ENCODE measurements around the gene TRMT2A. TPM values are rescaled to one million over a fixed set of nuclear protein-coding genes. Genes with fewer than 3 reads are reported as not detected.
"Not testable (repeated sequence)": the region's sequence is repeated elsewhere in the genome, so short reads cannot be mapped to it uniquely, and the experiment has no call there.

TRMT2A gene, protein sequence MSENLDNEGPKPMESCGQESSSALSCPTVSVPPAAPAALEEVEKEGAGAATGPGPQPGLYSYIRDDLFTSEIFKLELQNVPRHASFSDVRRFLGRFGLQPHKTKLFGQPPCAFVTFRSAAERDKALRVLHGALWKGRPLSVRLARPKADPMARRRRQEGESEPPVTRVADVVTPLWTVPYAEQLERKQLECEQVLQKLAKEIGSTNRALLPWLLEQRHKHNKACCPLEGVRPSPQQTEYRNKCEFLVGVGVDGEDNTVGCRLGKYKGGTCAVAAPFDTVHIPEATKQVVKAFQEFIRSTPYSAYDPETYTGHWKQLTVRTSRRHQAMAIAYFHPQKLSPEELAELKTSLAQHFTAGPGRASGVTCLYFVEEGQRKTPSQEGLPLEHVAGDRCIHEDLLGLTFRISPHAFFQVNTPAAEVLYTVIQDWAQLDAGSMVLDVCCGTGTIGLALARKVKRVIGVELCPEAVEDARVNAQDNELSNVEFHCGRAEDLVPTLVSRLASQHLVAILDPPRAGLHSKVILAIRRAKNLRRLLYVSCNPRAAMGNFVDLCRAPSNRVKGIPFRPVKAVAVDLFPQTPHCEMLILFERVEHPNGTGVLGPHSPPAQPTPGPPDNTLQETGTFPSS
- 35.4 and 45.3 TPM in 2 replicates for total RNA-seq

DNA sequence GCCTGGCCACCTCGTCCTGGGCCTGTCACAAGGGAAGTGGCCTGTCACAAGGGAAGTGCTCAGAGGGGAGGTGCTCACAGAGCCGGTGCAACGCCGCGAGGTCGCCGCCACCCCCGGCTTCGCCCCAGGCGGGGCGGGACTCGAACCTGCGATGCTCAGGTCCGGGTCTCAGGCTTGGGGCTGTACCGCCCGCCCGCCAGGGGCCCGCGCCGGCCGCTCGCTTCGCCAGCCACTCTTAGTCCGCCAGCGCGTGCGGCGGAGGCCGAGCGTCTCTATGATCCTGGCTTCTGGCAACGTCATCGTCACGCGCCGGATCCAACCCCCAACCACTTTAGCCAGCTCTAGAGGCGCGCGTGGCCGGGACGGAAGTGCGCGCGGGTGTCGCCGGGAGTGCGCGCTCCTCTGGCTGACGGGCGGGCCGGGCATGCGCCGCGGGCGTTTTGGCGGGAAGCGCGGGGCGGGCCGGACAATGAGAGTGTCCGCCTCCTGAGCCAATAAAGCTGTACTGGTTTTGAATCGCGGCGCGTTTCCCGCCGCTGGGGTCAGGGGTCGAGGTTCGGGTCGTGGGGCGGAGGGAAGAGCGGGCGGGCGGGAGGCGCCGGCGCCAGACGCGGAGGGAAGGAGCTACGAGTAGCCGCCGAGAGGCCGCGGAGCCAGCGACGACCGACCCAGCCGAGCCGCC lies at the start of gene TRMT2A:
Gene TRMT2A (minus strand): TSS at position 276 of the 682 bp plus-strand sequence. CDS start 320 bp downstream, outside the sequence.
- peak; percentile 99 for DNase-seq (ENCODE audit: low read depth)
- TF ChIP-seq, protein P1, sequence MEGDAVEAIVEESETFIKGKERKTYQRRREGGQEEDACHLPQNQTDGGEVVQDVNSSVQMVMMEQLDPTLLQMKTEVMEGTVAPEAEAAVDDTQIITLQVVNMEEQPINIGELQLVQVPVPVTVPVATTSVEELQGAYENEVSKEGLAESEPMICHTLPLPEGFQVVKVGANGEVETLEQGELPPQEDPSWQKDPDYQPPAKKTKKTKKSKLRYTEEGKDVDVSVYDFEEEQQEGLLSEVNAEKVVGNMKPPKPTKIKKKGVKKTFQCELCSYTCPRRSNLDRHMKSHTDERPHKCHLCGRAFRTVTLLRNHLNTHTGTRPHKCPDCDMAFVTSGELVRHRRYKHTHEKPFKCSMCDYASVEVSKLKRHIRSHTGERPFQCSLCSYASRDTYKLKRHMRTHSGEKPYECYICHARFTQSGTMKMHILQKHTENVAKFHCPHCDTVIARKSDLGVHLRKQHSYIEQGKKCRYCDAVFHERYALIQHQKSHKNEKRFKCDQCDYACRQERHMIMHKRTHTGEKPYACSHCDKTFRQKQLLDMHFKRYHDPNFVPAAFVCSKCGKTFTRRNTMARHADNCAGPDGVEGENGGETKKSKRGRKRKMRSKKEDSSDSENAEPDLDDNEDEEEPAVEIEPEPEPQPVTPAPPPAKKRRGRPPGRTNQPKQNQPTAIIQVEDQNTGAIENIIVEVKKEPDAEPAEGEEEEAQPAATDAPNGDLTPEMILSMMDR (IDR thresholded peaks at IDR 0.05; ENCODE audit: insufficient read depth, low read depth, low read length) = peak; percentile 6
- peak within 1 kb of the TSS; percentile 98 for H3K4me3 ChIP-seq (ENCODE audit: low read depth, low read length)

DNA sequence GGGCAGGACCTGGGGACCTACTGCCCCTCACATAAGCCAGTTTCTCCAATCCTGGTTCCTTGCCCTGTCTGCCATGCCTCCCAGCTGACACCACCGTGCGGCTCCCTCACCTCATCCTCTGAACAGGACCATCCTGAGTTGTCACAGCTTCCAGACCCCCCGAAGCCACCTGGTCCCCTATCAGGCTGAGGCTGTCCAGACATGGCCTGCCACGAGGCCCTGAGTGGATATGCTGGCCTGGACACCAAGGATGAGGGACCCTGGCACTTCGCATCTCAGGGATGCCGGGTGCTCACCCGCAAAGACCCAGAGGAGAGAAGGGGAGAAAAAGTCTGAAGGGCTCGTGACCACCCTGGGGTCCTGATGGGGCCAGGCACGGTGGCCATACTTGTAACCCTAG lies 49.7 kb upstream of the TRMT2A start:
- no peak for DNase-seq (ENCODE audit: low read depth)
- TF ChIP-seq, protein P1 (IDR thresholded peaks at IDR 0.05; ENCODE audit: insufficient read depth, low read depth, low read length) = no peak
- no peak overlapping the region for H3K4me3 ChIP-seq (ENCODE audit: low read depth, low read length)

DNA sequence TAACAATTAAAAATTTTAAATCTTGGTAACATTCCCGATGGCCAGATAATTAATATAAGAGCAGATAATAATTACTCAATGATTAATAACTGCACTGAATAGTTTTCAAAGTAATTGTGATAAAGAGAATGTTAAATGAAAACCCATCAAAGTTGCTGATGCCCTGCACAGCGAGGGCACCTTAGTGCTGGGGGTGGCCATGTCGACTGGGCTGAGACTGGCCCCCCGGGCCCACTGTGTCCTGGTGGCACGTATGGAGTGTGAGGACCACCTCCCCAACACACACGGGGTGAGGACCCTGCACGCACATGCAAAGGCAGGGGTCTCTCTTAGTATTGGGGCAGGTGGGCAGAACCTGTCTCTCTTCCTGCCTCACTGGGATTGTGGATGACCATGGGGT lies 48.9 kb upstream of the TRMT2A start:
- no peak overlapping the region for H3K4me3 ChIP-seq (ENCODE audit: low read depth, low read length)
- TF ChIP-seq, protein P1 (IDR thresholded peaks at IDR 0.05; ENCODE audit: insufficient read depth, low read depth, low read length) = no peak
- DNase-seq (ENCODE audit: low read depth) = no peak

DNA sequence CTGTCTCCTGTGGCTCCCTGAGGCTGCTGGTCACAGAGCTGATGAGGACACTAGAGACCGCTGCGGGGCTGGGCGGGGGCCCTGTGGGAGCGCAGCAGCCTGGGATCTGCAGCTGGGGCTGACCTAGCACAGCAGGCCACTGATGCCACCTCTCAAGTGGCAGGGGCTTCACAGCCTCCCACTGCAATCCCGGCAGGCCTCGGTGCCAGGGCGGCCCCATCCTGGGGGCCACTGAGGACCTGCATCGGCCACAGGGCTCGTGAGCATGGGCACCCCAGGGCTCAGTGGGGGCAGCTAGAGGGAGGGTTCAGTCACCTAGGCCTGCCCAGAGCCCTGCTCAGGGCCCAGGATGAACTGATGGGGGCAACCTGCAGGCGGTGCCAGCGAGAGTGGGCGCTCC lies 48.4 kb upstream of the TRMT2A start:
- no peak overlapping the region for H3K4me3 ChIP-seq (ENCODE audit: low read depth, low read length)
- TF ChIP-seq, protein P1 (IDR thresholded peaks at IDR 0.05; ENCODE audit: insufficient read depth, low read depth, low read length) = no peak
- DNase-seq (ENCODE audit: low read depth) = no peak

DNA sequence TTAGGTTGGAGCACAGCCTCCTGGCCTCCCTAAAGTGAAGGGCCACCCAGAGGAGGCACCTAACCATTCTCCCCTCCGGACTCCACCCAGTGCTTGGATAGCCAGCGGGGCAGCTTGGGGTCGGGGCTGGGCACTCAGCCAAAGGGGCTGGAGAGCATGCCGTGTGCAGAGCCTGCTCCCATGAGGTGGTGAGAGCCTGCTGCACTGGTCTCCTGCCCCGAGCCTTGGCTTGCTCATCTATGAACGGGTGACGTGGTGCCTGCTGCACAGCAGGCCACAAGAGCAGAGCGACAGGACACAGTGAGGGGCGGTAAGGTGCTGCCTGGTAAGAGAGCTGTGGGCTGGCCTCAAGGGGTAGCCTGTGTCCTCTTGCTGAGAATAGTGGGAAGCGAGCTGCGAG lies 47.8 kb upstream of the TRMT2A start:
- no peak for DNase-seq (ENCODE audit: low read depth)

DNA sequence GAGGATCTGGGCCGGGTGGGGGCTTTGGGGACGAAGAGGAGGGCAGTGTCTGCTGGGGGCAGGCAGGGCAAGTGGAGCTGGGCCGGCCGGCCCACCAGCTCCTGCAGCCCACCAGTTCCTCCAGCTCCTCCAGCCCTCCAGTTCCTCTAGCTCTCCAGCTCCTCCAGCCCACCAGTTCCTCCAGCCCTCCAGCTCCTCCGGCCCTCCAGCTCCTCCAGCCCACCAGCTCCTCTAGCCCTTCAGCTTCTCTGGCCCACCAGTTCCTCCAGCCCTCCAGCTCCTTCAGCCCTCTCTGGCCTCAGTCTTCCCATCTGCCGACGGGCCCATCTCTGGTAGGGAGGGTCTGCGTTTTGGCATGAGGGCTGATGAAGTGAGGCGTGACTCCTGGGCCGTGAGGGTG lies 43.0 kb upstream of the TRMT2A start:
- TF ChIP-seq, protein P1 (IDR thresholded peaks at IDR 0.05; ENCODE audit: insufficient read depth, low read depth, low read length) = no peak
- no peak overlapping the region for H3K4me3 ChIP-seq (ENCODE audit: low read depth, low read length)

More for the DNA sequence above, 47.8 kb upstream of the TRMT2A start:
- TF ChIP-seq, protein P1 (IDR thresholded peaks at IDR 0.05; ENCODE audit: insufficient read depth, low read depth, low read length) = no peak
- no peak overlapping the region for H3K4me3 ChIP-seq (ENCODE audit: low read depth, low read length)

DNA sequence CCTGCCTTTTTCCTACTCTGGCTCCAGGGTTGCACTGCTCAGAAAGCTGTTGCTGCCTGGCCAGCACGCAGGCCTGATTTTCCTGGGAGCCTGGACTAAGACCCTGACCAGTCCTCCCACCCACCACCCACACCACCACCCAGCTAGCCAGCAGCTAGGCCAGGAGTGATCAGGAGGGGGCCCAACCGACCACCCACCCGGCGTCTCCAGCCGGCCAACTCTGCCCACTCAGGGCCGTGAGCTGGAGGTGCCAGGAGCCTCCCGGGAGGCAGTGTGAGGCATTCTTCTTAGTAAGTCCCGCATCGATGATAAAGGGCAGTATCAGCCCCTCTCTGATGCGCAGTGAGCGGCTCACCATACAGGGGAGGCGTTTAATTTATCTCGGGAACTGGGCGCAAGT lies 42.5 kb upstream of the TRMT2A start:
- DNase-seq (ENCODE audit: low read depth); H3K4me3 ChIP-seq (ENCODE audit: low read depth, low read length): not testable (repeated sequence)

More for the DNA sequence above, 43.0 kb upstream of the TRMT2A start:
- no peak for DNase-seq (ENCODE audit: low read depth)
